GM18511 (cell line): Measurements from ENCODE around the gene BCL7A.

Experiments
- ATAC-seq: cut with Tn5 transposase; IDR thresholded peaks from one replicate; pipeline ENCODE4 v1.9.1; 2021; ENCODE audit warnings: mild to moderate bottlenecking, moderate library complexity; ENCODE audit not compliant: unreplicated experiment

BCL7A gene

DNA sequence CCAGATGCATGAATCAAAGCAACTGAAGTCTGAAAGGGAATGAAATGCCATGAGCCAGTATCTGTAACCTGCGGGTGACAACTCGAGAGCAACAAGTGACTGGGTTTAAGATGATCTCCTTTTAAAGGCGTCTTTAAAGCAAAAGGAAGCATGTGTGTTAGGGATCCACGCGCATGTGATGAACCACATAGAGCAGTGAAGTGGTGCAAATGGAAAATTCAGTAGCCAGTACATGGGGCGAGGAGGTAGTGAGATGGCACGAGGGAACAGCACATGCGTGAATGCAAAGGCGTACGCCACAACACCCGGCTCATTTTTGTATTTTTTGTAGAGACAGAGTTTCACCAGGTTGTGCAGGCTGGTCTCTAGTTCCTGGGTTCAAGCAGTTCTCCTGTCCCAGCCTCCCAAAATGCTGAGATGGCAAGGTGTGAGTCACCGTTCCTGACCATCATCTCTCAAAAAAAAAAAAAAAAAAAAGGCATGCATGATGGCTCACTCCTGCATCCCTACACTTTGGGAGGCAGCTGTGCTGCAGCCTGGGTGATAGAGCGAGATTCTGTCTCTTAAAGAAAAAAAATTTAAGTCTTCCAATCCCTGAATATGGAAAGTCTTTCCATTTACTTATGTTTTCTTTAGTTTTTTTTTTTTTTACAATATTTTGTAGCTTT is 24.6 kb upstream of the BCL7A start:
- no peak for ATAC-seq

DNA sequence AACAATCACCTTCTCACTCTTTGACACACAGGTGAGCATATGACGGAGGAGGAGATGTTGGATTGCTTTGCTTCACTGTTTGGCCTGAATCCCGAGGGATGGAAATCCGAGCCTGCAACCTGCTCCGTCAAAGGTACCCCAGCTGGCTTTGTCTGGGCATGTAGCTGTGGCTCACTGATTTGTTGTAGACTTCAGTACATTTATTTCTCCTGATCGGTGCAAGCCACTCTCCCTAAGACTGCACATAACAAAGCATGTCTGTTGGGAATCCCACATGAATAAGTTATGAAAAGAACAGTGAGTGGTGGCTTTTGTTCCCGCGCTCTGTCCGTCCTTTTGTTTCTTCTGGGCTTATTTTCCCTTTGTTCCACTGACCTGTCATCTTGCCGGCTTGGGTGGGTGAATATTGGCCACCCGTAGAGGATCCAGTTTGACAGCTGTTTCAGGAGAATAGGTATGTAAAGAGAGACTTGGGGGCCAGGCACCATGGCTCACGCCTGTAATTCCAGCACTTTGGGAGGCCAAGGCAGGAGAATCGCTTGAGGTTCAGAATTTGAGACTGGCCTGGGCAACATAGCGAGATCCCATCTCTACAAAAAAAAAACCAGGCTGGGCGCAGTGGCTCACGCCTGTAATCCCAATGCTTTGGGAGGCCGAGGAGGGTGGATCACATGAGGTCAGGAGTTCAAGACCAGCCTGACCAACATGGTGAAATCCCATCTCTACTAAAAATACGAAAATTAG is 20.0 kb upstream of the BCL7A start:
- ATAC-seq = no peak

GRCh38 chr12:122003651-122004611 is 17.8 kb upstream of the BCL7A start:
- peak; percentile 80 for ATAC-seq

GRCh38 chr12:122004633-122005071 is 17.0 kb upstream of the BCL7A start:
- ATAC-seq = peak; percentile 42

GRCh38 chr12:122005252-122005776 is 16.4 kb upstream of the BCL7A start:
- ATAC-seq = no peak

- ATAC-seq = no peak
These were observed 15.3 kb upstream of the BCL7A start for GRCh38 chr12:122006186-122006926.

GRCh38 chr12:122009741-122010140 is 11.9 kb upstream of the BCL7A start:
- ATAC-seq = peak; percentile 59

DNA sequence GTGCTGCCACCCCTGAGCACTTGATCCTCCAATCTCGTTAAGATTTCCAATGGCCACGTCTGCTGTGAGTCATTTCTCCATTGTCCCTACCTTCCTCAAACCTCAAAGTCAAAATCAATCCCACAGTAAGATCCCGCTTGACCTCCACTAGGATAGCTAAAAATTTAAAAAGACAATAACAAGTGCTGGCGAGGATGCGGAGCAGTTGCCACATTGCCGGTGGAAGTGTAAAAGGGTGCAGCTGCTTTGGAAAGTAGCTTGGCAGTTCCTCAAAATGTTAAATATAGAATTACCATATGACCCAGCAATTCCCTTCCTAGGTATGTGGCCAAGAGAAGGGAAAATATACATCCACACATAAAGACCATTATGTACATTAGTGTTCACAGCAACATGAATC is 9.5 kb upstream of the BCL7A start:
- ATAC-seq = no peak

GRCh38 chr12:122013136-122013535 is 8.5 kb upstream of the BCL7A start:
- no peak for ATAC-seq

- no peak for ATAC-seq
These were observed 7.7 kb upstream of the BCL7A start for GRCh38 chr12:122013791-122014590.

DNA sequence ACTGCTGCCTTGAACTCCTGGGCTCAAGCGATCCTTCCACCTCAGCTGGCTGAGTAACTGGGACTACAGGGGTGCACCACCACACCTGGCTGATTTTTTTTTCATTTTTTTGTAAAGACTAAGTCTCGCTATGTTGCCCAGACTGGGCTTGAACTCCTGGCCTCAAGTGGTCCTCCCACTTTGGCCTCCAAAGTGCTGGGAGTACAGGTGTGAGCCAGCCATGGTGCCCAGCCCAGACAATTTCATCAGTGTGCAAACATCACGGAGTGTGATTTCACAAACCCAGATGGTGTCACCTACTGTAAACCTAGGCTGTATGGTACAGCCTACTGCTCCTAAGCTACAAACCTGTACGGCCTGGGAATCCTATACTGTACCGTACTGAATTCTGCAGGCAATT is 6.9 kb upstream of the BCL7A start:
- ATAC-seq = no peak

DNA sequence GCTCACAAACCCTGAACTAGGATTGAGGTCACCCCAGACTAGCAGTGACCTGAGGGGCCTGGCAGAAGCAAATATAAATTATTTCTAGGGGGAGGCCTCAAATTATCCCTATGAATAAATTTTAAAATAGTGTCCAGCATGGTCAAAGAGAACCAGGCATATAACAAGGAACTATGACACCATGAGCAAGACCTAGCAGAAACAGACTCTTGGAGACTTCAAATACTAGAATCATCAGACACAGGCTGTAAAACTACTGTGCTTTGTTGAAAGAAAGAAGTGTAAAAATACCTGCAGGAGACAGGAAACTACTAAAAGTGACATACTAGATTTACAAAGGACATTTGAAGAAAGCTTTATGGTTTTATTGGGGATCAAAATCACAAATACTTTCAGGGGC is 3.2 kb upstream of the BCL7A start:
- ATAC-seq = no peak

- no peak for ATAC-seq
These were observed 2.7 kb upstream of the BCL7A start for GRCh38 chr12:122018937-122019336.

GRCh38 chr12:122020795-122021192 is 890 bp upstream of the BCL7A start:
- ATAC-seq = no peak

DNA sequence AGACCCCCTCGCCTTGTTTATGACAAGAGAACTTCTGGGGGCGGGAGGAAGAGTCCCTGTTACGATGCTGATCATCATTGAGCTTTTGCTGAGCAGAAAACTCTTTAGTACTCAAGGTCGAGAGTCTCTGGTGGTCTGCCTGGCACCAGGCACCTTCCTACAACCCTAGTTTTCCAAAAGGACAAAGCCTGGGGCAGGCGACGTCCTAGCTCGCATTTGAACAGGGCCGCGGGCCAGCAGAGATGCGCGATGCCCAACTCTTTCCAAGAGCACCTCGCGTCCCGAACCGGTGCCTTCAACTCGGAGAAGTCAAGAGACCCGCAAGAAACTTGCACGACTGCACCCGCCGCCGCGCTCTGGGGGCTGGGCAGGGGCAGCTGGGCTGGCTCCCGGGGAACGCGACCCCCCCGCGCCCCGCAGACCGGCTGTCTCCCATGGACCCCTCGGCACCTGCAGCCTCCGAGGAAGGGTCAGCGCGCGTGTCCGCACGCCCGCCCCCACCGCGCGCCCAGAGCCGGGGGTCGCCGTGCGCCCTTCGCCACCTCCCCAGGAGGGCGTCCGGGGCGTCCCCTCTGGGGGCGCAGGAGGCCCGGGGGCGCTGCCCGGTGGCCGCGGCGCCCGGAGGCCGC is 377 bp upstream of the BCL7A start:
- no peak for ATAC-seq

- ATAC-seq = no peak
These were observed 982 bp downstream of the BCL7A start for GRCh38 chr12:122022393-122023338.

DNA sequence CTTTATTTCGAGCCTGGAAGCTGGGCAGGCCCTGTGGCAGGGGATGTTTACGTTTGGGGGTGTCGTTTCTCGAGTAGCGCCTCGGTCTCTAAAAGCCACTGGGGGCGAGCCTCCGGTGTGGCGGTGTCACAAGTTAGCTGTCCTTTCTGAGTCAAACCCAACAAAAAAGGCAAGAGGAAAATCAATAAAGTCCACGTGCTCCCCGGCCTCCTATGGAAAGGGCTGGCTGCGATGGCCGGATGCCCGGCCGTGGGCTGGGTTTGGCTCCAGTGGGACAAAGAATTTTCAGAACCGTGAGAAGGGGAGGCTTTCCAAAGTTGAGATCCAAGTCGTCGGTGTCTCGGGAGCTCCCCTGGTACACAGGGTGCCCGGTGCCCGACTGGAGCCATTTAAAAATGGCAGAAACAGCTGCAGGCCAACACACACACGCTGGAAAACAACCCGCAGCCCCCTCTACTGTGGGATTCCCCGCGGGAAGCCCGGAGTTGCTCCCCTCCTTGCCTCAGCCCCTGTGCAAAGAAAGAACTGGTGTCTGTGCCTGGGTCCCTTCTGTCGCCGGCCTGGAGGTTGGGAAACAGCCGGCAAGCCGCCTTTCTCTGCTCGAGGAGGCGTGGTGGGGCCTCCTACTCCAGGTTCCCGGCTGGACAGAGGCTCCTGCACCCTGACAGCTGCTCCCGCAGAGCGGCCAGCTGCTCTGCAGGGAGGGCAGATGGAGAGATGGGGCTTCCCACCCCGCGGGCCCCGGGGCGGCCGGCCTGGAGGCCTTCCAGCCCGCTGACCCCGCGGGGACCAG is 1.9 kb downstream of the BCL7A start:
- peak; percentile 19 for ATAC-seq
